Fibroblast of lung (primary cell): ENCODE data around the gene NFATC3. TPM values are rescaled to one million over a fixed set of nuclear protein-coding genes. Genes with fewer than 3 reads are reported as not detected.

Source experiments
- DNase-seq, 2 donors: peaks; one replicate each; pipeline versions ENCODE4 v3.0.0 to v3.0.0-alpha.2; 2010; ENCODE audit warnings: low read depth in 2 of 2
- H2AFZ ChIP-seq: 2 replicates; pipeline ENCODE4 v1.5.1; 2012; ENCODE audit warnings: low read length, control low read depth, inconsistent platforms
- H3K27ac ChIP-seq: 2 replicates; pipeline ENCODE4 v1.5.1; 2011; ENCODE audit warnings: low read length, control low read depth; ENCODE audit not compliant: insufficient read depth
- H3K27me3 ChIP-seq: 2 replicates; pipeline ENCODE4 v1.5.1; 2011; ENCODE audit warnings: mild to moderate bottlenecking, low read length; ENCODE audit not compliant: control insufficient read depth, insufficient read depth
- H3K36me3 ChIP-seq: 2 replicates; pipeline ENCODE4 v1.5.1; 2011; ENCODE audit warnings: low read length; ENCODE audit not compliant: control insufficient read depth, insufficient read depth
- H3K4me1 ChIP-seq: 2 replicates; pipeline ENCODE4 v1.5.1; 2011; ENCODE audit warnings: low read length; ENCODE audit not compliant: control insufficient read depth, insufficient read depth; ENCODE audit errors: extremely low read depth
- H3K4me2 ChIP-seq: 2 replicates; pipeline ENCODE4 v1.5.1; 2011; ENCODE audit warnings: low read length, control low read depth; ENCODE audit not compliant: insufficient read depth; ENCODE audit errors: extremely low read depth
- H3K4me3 ChIP-seq, 4 experiments: fragments of 200-600 bp in 1 of 4; sonication (generic) in 1 of 4; replicated peaks in 1 of 4; 2 replicates each; pipeline ENCODE4 v1.5.1; 2011 to 2016; ENCODE audit warnings: low read length in 4 of 4, low read depth in 3 of 4, mild to moderate bottlenecking in 3 of 4, control low read depth in 2 of 4, inconsistent platforms in 1 of 4, mixed read lengths in 1 of 4; ENCODE audit not compliant: insufficient read depth in 1 of 4; ENCODE audit errors: control extremely low read depth in 1 of 4
- H3K79me2 ChIP-seq: 2 replicates; pipeline ENCODE4 v1.5.1; 2012; ENCODE audit warnings: mild to moderate bottlenecking, low read length, inconsistent platforms; ENCODE audit not compliant: control insufficient read depth, insufficient read depth
- H3K9ac ChIP-seq: 2 replicates; pipeline ENCODE4 v1.5.1; 2011; ENCODE audit warnings: mild to moderate bottlenecking, low read length, control low read depth; ENCODE audit not compliant: insufficient read depth
- H3K9me3 ChIP-seq: 2 replicates; pipeline ENCODE4 v1.5.1; 2012; ENCODE audit warnings: low read depth, low read length; ENCODE audit not compliant: control insufficient read depth, insufficient read depth
- H4K20me1 ChIP-seq: 2 replicates; pipeline ENCODE4 v1.5.1; 2011; ENCODE audit warnings: low read length; ENCODE audit not compliant: control insufficient read depth, insufficient read depth; ENCODE audit errors: extremely low read depth
- EZH2 ChIP-seq: IDR thresholded peaks from 2 replicates; pipeline ENCODE4 v1.5.1; 2012; ENCODE audit warnings: low read length, control low read depth, mild to moderate bottlenecking; ENCODE audit errors: missing control alignments
- polyA plus RNA-seq, 2 donors: library from polyadenylated mRNA; depleted of rRNA in 1 of 2; stranded (reverse) in 1 of 2; unstranded in 1 of 2; fragments of >200 nt; gene quantifications; 2 replicates each; pipeline ENCODE4 v1.2.1, GENCODE V29; 2011 to 2012; ENCODE audit warnings: missing spikeins in 1 of 2
- total RNA-seq: library from RNA; depleted of rRNA; stranded (reverse); fragments of >200 nt; gene quantifications from 2 replicates; pipeline ENCODE4 v1.2.1, GENCODE V29; 2014
- TF ChIP-seq, protein P1 (sequence below), 2 donors: IDR thresholded peaks in 1 of 2; conservative IDR thresholded peaks in 1 of 2; 1 replicate in 1 of 2; 2 replicates in 1 of 2; pipeline ENCODE4 v1.5.1; 2011 to 2012; ENCODE audit warnings: low read length in 2 of 2, control low read depth in 1 of 2, inconsistent platforms in 1 of 2, low read depth in 1 of 2, mild to moderate bottlenecking in 1 of 2

NFATC3 gene
- total and polyA plus RNA-seq, 2 donors (not counting 1 experiment from before 2014, with no cell fraction given): 9.6 to 10.6 TPM

DNA sequence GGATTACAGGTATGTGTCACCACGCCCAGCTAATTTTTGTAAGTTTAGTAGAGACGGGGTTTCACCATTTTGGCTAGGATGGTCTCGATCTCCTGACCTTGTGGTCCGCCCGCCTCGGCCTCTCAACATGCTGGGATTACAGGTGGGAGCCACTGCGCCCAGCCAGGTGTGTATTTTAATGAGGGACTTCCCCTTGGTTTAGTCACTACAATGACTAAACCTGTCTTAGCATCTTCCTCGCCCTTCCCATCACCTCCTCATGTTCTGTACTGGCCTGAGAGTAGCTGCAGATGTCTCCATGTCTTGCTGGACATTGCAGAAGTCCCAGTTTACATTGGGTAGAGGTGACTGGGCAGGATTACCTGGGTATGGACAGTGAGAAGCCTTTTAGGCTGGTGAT lies 188.7 kb downstream of the NFATC3 start:
- H3K27me3 ChIP-seq: no peaks in the 10 kb centered on the region
- no peak overlapping the region for H3K9ac ChIP-seq
- no peak overlapping the region for H2AFZ ChIP-seq
- no peaks in the 10 kb centered on the region for H3K4me1 ChIP-seq
- peaks cover 35% of the 10 kb centered on the region for H3K79me2 ChIP-seq
- no peak for TF ChIP-seq EZH2
- TF ChIP-seq, protein P1, sequence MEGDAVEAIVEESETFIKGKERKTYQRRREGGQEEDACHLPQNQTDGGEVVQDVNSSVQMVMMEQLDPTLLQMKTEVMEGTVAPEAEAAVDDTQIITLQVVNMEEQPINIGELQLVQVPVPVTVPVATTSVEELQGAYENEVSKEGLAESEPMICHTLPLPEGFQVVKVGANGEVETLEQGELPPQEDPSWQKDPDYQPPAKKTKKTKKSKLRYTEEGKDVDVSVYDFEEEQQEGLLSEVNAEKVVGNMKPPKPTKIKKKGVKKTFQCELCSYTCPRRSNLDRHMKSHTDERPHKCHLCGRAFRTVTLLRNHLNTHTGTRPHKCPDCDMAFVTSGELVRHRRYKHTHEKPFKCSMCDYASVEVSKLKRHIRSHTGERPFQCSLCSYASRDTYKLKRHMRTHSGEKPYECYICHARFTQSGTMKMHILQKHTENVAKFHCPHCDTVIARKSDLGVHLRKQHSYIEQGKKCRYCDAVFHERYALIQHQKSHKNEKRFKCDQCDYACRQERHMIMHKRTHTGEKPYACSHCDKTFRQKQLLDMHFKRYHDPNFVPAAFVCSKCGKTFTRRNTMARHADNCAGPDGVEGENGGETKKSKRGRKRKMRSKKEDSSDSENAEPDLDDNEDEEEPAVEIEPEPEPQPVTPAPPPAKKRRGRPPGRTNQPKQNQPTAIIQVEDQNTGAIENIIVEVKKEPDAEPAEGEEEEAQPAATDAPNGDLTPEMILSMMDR (conservative IDR thresholded peaks at IDR 0.05 in 1 of 2, IDR thresholded peaks at IDR 0.05 in 1 of 2; ENCODE audit: low read depth in 1 of 2, low read length in 2 of 2): no peak
- H4K20me1 ChIP-seq: no peaks in the 10 kb centered on the region
- H3K9me3 ChIP-seq: no peaks in the 10 kb centered on the region
- no peak for DNase-seq
- H3K27ac ChIP-seq: no peak overlapping the region
- H3K4me3 ChIP-seq: no peak overlapping the region
- peaks cover 5% of the 10 kb centered on the region for H3K36me3 ChIP-seq
- H3K4me2 ChIP-seq: no peak overlapping the region

GRCh38 chr16:68274441-68274840 lies 189.3 kb downstream of the NFATC3 start:
- Histone ChIP-seq H3K4me2 (no peak overlapping the region), H3K9ac (no peak overlapping the region), H3K27ac (no peak overlapping the region), H3K27me3 (no peaks in the 10 kb centered on the region), H3K36me3 (peaks cover 5% of the 10 kb centered on the region), H2AFZ (no peak overlapping the region), H3K79me2 (peaks cover 29% of the 10 kb centered on the region), H4K20me1 (no peaks in the 10 kb centered on the region), H3K4me3 (no peak overlapping the region), H3K4me1 (no peaks in the 10 kb centered on the region), H3K9me3 (no peaks in the 10 kb centered on the region)
- no peak for DNase-seq
- TF ChIP-seq EZH2: no peak
- TF ChIP-seq, protein P1 (conservative IDR thresholded peaks at IDR 0.05 in 1 of 2, IDR thresholded peaks at IDR 0.05 in 1 of 2; ENCODE audit: low read depth in 1 of 2, low read length in 2 of 2): no peak

DNA sequence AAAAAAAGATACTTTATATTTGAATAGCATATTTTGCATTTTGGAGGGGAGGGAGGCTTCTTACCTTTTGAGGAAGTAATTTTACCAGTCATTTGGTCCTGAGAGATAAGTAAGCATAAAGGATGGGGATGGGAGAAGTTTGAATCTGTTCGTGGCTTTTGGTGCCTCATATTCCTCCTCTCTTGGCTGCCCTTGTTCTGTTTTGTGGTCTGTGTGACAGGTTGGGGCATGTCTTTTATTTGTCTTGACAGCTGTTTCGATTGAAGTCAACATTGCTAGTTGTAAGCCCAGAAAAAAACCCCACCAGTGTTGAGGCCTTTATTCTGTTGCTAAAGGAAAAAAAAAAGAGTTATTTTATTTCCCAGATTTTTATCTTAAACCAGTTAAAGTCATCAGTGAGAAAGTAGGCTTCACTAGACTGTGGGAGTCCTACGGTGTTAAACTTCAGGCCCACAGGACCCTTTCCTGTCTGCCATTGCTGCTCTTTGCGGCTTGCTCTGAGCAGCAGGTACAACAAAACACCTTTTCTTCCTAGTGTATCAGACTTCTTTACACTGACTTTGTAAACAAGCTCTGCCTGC lies 190.5 kb downstream of the NFATC3 start:
- H3K36me3 ChIP-seq: peaks cover 5% of the 10 kb centered on the region
- peaks cover 19% of the 10 kb centered on the region for H3K79me2 ChIP-seq
- no peak for TF ChIP-seq EZH2
- TF ChIP-seq, protein P1 (conservative IDR thresholded peaks at IDR 0.05 in 1 of 2, IDR thresholded peaks at IDR 0.05 in 1 of 2; ENCODE audit: low read depth in 1 of 2, low read length in 2 of 2): no peak
- H3K9me3 ChIP-seq: no peaks in the 10 kb centered on the region
- H3K27ac ChIP-seq: no peak overlapping the region
- no peak for DNase-seq
- H4K20me1 ChIP-seq: no peaks in the 10 kb centered on the region
- no peak overlapping the region for H3K9ac ChIP-seq
- H3K4me3 ChIP-seq: no peak overlapping the region
- no peaks in the 10 kb centered on the region for H3K4me1 ChIP-seq
- H2AFZ ChIP-seq: no peak overlapping the region
- no peaks in the 10 kb centered on the region for H3K27me3 ChIP-seq
- H3K4me2 ChIP-seq: no peak overlapping the region
